Body of pancreas (tissue), 4 donors: ENCODE data around the gene ELK1. TPM values are rescaled to one million over a fixed set of nuclear protein-coding genes. Genes with fewer than 3 reads are reported as not detected.
"Not testable (repeated sequence)": the region's sequence is repeated elsewhere in the genome, so short reads cannot be mapped to it uniquely, and the experiment has no call there.

Source experiments
- ATAC-seq: fragments of 150-250 bp; one replicate; pipeline ENCODE4 v1.9.1; 2016
- DNase-seq, 4 donors: peaks; one replicate each; pipeline ENCODE4 v3.0.0-alpha.2; 2019
- H3K27ac ChIP-seq, 4 donors: fragments of 200-600 bp; sonication (generic); 1 replicate in 3 of 4; 2 replicates in 1 of 4; pipeline versions ENCODE4 v1.5.1 to v1.6.1; 2016 to 2019; ENCODE audit warnings: mild to moderate bottlenecking in 1 of 4, mixed read lengths in 1 of 4, moderate library complexity in 1 of 4
- H3K27me3 ChIP-seq, 2 donors: fragments of 200-600 bp; sonication (generic); one replicate each; pipeline ENCODE4 v1.6.0; 2016; ENCODE audit warnings: mild to moderate bottlenecking in 1 of 2
- H3K36me3 ChIP-seq, 2 donors: fragments of 200-600 bp; sonication (generic); replicated peaks in 1 of 2; 2 replicates each; pipeline ENCODE4 v1.5.1; 2016; ENCODE audit warnings: low read depth in 2 of 2; ENCODE audit not compliant: insufficient read depth in 1 of 2
- H3K4me1 ChIP-seq: fragments of 200-600 bp; sonication (generic); one replicate; pipeline ENCODE4 v1.6.0; 2016
- H3K4me3 ChIP-seq, 2 donors: fragments of 200-600 bp; sonication (generic); 1 replicate in 1 of 2; 2 replicates in 1 of 2; pipeline ENCODE4 v1.5.1; 2016 to 2019
- H3K9me3 ChIP-seq, 3 donors: fragments of 200-600 bp; sonication (generic); 1 replicate in 2 of 3; 2 replicates in 1 of 3; pipeline ENCODE4 v1.5.1; 2016
- POLR2A ChIP-seq, 3 donors: fragments of 450-650 bp; IDR thresholded peaks; one replicate each; pipeline ENCODE4 v1.6.1; 2016; ENCODE audit warnings: antibody characterized with exemption in 3 of 3, mild to moderate bottlenecking in 2 of 3
- WGBS, 2 donors: methylation state at CpG; one replicate each; pipeline ENCODE4 v1.1.5; 2017; 5-methylcytosine and 5-hydroxymethylcytosine counted together
- intact Hi-C: fragments of 100-400 bp; cut with DNase I; formaldehyde crosslinking; loops from one replicate; pipeline ENCODE4 v1.15.1; 2023
- total RNA-seq, 2 donors: library from RNA; depleted of rRNA; stranded (reverse); fragments of >200 nt; gene quantifications; one replicate each; pipeline ENCODE4 v1.1.0, GENCODE V29; 2016
- TF ChIP-seq, protein P1 (sequence below), 7 experiments: fragments of 450-650 bp in 4 of 7; fragments of 200-600 bp in 3 of 7; sonication (generic) in 3 of 7; IDR thresholded peaks; one replicate each; pipeline ENCODE4 v1.5.1; 2016 to 2019; ENCODE audit warnings: antibody characterized with exemption in 7 of 7

Gene ELK1
- total RNA-seq, 2 donors from 2014 or later: 6.9 to 9.9 TPM

DNA sequence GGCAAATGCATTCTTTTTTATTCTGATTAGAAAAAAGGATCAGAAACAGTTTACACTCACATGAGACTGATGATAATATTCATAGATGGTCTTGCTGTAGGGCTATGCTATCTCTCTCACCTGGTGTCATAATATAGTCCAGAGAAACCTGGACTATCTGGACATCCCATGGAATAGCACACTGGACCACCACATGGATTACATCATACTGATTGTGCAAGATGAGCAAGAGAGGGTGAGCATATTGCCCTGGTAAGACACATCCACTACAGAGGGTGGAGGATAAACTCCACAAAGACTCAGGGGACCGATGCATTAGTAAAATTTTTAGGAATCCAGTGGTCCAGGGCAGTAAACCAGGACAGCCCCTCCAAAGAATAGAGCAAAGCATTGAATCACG is 38.9 kb downstream of the ELK1 start:
- ATAC-seq (no peak), DNase-seq (no peak)
- Histone ChIP-seq H3K9me3 (no peaks in the 10 kb centered on the region), H3K27ac (no peak overlapping the region), H3K27me3 (no peaks in the 10 kb centered on the region), H3K4me1 (no peaks in the 10 kb centered on the region), H3K36me3 (no peaks in the 10 kb centered on the region), H3K4me3 (no peak overlapping the region)
- intact Hi-C loops: no loop called here
- WGBS, 2 donors: 83% methylated on average over 2 of the region's 2 CpGs; no CpG with 5 or more reads in 1 of the 2 donors
- TF ChIP-seq, protein P1, sequence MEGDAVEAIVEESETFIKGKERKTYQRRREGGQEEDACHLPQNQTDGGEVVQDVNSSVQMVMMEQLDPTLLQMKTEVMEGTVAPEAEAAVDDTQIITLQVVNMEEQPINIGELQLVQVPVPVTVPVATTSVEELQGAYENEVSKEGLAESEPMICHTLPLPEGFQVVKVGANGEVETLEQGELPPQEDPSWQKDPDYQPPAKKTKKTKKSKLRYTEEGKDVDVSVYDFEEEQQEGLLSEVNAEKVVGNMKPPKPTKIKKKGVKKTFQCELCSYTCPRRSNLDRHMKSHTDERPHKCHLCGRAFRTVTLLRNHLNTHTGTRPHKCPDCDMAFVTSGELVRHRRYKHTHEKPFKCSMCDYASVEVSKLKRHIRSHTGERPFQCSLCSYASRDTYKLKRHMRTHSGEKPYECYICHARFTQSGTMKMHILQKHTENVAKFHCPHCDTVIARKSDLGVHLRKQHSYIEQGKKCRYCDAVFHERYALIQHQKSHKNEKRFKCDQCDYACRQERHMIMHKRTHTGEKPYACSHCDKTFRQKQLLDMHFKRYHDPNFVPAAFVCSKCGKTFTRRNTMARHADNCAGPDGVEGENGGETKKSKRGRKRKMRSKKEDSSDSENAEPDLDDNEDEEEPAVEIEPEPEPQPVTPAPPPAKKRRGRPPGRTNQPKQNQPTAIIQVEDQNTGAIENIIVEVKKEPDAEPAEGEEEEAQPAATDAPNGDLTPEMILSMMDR (IDR thresholded peaks at IDR 0.05): no peak
- no peak for TF ChIP-seq POLR2A (IDR thresholded peaks at IDR 0.05)

DNA sequence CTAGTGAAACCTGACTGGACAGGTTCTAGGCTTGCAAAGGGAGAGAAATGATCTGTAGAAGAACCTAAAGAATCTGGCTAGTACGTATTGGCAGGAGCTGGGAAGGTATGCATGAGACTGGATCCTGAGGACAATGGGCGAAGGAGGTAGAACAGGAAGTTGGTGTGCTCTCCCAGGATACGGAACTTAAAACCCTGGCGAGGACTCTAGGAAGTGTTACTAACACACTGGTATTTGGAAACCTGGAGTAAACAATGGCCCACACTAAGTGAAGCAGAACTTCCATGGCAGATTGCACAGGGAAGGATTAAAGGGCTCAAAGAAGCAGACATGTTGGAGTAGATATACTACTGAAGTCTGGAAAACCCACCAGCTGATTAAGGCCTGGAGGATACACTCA is 39.9 kb downstream of the ELK1 start:
- DNase-seq: no peak
- no peak overlapping the region for H3K4me3 ChIP-seq
- TF ChIP-seq, protein P1 (IDR thresholded peaks at IDR 0.05): no peak
- no peak for TF ChIP-seq POLR2A (IDR thresholded peaks at IDR 0.05)
- H3K27ac ChIP-seq: no peak overlapping the region
- intact Hi-C loops: no loop called here
- no peaks in the 10 kb centered on the region for H3K27me3 ChIP-seq
- no peaks in the 10 kb centered on the region for H3K9me3 ChIP-seq
- no peak for ATAC-seq
- no peaks in the 10 kb centered on the region for H3K36me3 ChIP-seq
- 74 to 96% methylated on average over 4 of the region's 4 CpGs for WGBS, 2 donors
- no peaks in the 10 kb centered on the region for H3K4me1 ChIP-seq

DNA sequence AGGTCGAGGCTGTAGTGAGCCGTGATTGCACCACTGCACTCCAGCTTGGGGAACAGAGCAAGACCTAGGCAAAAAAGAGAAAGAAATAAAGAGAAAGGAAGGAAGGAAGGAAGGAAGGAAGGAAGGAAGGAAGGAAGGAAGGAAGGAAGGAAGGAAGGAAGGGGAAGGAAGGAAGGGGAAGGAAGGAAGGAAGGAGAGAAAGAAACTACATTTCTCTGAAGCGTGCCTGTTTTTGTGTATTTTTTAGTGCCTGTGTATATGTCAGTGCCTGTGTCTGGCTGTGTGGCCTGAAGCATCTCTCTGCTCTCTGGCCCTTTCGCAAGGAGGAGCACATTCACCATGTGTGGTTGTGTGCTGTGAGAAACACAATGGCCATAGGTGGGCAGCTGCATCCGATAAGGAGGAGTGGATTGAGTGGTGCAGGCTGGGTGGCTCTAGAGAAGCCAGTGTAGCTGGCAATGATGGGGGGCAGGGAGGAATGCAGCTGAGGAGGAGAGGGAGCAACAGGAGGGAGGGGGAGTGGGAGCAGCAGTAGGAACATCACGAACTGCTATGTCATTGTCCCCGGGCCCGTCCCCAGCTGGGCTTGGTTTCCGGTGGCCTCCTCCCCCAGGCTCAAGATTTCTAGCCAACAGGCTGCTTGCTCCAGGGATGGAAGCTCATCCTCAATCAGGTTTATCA is 42.1 kb downstream of the ELK1 start:
- intact Hi-C loops: no loop called here
- no peak for ATAC-seq
- 25 to 43% methylated on average over 7 to 8 of the region's 9 CpGs for WGBS, 2 donors
- no peaks in the 10 kb centered on the region for H3K4me1 ChIP-seq
- no peaks in the 10 kb centered on the region for H3K9me3 ChIP-seq
- no peak for DNase-seq
- H3K4me3 ChIP-seq: no peak overlapping the region
- no peak for TF ChIP-seq POLR2A (IDR thresholded peaks at IDR 0.05)
- TF ChIP-seq, protein P1 (IDR thresholded peaks at IDR 0.05): no peak
- no peak overlapping the region for H3K27ac ChIP-seq
- H3K27me3 ChIP-seq: no peaks in the 10 kb centered on the region
- H3K36me3 ChIP-seq: no peaks in the 10 kb centered on the region

DNA sequence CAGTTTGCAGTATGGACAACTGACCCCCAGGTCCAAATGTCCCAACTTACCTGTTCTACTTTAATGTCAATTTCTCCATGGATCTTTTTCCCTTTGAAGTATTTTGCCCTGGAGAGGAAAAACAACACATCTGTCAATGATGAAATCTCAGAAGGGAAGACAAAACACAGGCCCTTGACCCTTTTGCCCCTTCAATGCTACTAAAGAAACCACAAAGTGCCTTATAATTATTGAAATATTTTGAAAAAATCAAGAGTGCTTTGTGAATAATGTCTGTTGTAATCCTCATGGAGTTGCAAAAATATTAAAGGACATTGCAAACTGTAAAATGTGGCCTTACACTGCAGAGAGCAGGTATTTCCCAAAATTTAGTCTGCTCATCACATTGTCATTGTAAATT is 43.3 kb downstream of the ELK1 start:
- Histone ChIP-seq H3K4me1 (no peaks in the 10 kb centered on the region), H3K27me3 (no peaks in the 10 kb centered on the region), H3K9me3 (no peaks in the 10 kb centered on the region), H3K4me3 (no peak overlapping the region), H3K36me3 (no peaks in the 10 kb centered on the region), H3K27ac (no peak overlapping the region)
- intact Hi-C loops: no loop called here
- no peak for ATAC-seq
- no peak for DNase-seq
- TF ChIP-seq, protein P1 (IDR thresholded peaks at IDR 0.05): no peak

DNA sequence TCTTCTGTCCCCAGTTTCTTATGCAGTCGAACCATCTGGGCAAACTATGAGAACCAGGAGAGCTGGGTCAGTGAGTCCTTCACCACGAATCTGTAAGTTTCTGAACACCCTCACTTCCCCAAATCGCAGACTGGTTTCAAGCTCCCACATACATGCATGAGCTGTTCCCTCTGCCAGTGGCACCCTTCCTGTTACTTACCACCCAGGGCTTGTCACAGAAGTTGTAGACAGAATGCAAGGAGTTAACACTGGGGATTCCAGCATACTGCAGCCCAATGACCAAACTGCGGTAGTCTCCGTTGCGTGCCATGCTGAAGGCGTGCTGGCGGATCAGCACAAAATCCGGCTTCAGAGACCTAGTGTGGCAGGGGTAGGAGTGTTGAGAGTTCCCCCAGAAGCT is 45.3 kb downstream of the ELK1 start:
- ATAC-seq: no peak
- no peaks in the 10 kb centered on the region for H3K27me3 ChIP-seq
- no peak for TF ChIP-seq POLR2A (IDR thresholded peaks at IDR 0.05)
- TF ChIP-seq, protein P1 (IDR thresholded peaks at IDR 0.05): no peak
- no peak overlapping the region for H3K4me3 ChIP-seq
- H3K27ac ChIP-seq: no peak overlapping the region
- H3K4me1 ChIP-seq: no peaks in the 10 kb centered on the region
- 57 to 59% methylated on average over 5 to 9 of the region's 9 CpGs for WGBS, 2 donors
- no peaks in the 10 kb centered on the region for H3K9me3 ChIP-seq
- no peak for DNase-seq
- intact Hi-C loops: no loop called here
- H3K36me3 ChIP-seq: no peaks in the 10 kb centered on the region

DNA sequence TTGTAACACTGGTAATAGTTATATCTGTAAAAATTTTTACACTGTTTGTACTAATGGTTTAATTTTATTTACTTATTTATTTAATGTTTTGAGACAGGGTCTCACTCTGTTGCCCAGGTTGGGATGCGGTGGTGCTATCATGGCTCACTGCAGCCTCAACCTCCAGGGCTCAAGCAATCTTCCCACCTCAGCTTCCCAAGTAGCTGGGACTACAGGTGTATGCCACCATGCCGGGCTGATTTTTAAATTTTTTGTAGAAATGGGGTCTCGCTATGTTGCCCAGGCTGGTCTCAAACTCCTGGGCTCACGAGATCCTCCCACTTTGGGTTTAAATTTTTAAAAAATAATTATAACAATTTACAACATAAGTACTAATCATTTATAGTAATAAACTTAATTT is 47.2 kb downstream of the ELK1 start:
- H3K4me1 ChIP-seq, H3K27ac ChIP-seq, intact Hi-C loops, DNase-seq, H3K36me3 ChIP-seq, ATAC-seq, H3K9me3 ChIP-seq, H3K4me3 ChIP-seq, H3K27me3 ChIP-seq: not testable (repeated sequence)
- WGBS, 2 donors: 93 to 95% methylated on average over 4 of the region's 4 CpGs
